Right lobe of liver (tissue), 6 donors: ENCODE results near the gene CHMP1B. TPM values are rescaled to one million over a fixed set of nuclear protein-coding genes. Genes with fewer than 3 reads are reported as not detected.
A peak's percentile ranks its signal among the peaks of the same experiment; 100 is the strongest.

ENCODE experiments used
- ATAC-seq, 4 donors: fragments of 200-7000 bp; cut with Tn5 transposase; one replicate each; pipeline ENCODE4 v1.9.1; 2020; ENCODE audit warnings: mild to moderate bottlenecking in 4 of 4, moderate library complexity in 4 of 4
- DNase-seq, 3 donors: peaks; one replicate each; pipeline ENCODE4 v3.0.0-alpha.2; 2020
- H3K27ac ChIP-seq, 3 donors: fragments of 200-600 bp; one replicate each; pipeline ENCODE4 v1.8.0; 2022
- H3K27me3 ChIP-seq, 2 donors: fragments of 200-600 bp; one replicate each; pipeline ENCODE4 v1.8.0; 2022
- H3K36me3 ChIP-seq, 4 donors: fragments of 200-600 bp; sonication (generic) in 1 of 4; one replicate each; pipeline versions ENCODE4 v1.5.1 to v1.8.0; 2017 to 2022; ENCODE audit warnings: control low read depth in 1 of 4
- H3K4me1 ChIP-seq, 4 donors: fragments of 200-600 bp; sonication (generic) in 1 of 4; one replicate each; pipeline versions ENCODE4 v1.5.1 to v1.8.0; 2017 to 2022; ENCODE audit warnings: control low read depth in 1 of 4
- H3K4me3 ChIP-seq, 3 donors: fragments of 200-600 bp; one replicate each; pipeline ENCODE4 v1.8.0; 2022
- H3K9me3 ChIP-seq, 4 donors: fragments of 200-600 bp; sonication (generic) in 1 of 4; one replicate each; pipeline versions ENCODE4 v1.5.1 to v1.8.0; 2017 to 2022; ENCODE audit warnings: control low read depth in 1 of 4
- POLR2A ChIP-seq: fragments of 450-650 bp; IDR thresholded peaks from one replicate; pipeline ENCODE4 v1.6.1; 2017; ENCODE audit warnings: antibody characterized with exemption, mild to moderate bottlenecking
- WGBS: methylation state at CpG from one replicate; pipeline ENCODE4 v1.1.6; 2018; ENCODE audit warnings: low coverage, low lambda C conversion rate; ENCODE audit not compliant: insufficient coverage; ENCODE audit errors: missing lambda C conversion rate; 5-methylcytosine and 5-hydroxymethylcytosine counted together
- intact Hi-C, 2 donors: fragments of 100-400 bp; cut with DNase I; formaldehyde crosslinking; loops; one replicate each; pipeline versions ENCODE4 v1.11.2 to v1.14.1; 2022
- total RNA-seq, 6 experiments: library from RNA; depleted of rRNA in 2 of 6; stranded (reverse); fragments of >200 nt in 2 of 6; fragmentation: NEBNext Ultra II Directional in 3 of 6; extraction: Animal tissue kit (Norgen Biotek cat#: 25700) in 3 of 6; gene quantifications; one replicate each; pipeline versions ENCODE4 v1.1.0 to v1.2.4, GENCODE V29; 2016 to 2023
- TF ChIP-seq, protein P1 (sequence below), 4 donors: fragments of 200-600 bp in 3 of 4; fragments of 450-650 bp in 1 of 4; IDR thresholded peaks; one replicate each; pipeline versions ENCODE4 v1.5.1 to v1.8.0; 2016 to 2022; ENCODE audit warnings: antibody characterized with exemption in 4 of 4, mild to moderate bottlenecking in 2 of 4
- donor health status: DM: no; HTN: yes; CAD: no.
- donor health status: DM: no; HTN: no; CAD: no.
- donor health status: DM: no; HTN: no; CAD: no.
- donor health status: DM: no; HTN: yes; CAD: no.
- donor health status: DM: no; HTN: yes; CAD: no.

Gene CHMP1B
- total RNA-seq, 6 experiments from 2014 or later = 13.5 to 22.4 (median 18.2) TPM

DNA sequence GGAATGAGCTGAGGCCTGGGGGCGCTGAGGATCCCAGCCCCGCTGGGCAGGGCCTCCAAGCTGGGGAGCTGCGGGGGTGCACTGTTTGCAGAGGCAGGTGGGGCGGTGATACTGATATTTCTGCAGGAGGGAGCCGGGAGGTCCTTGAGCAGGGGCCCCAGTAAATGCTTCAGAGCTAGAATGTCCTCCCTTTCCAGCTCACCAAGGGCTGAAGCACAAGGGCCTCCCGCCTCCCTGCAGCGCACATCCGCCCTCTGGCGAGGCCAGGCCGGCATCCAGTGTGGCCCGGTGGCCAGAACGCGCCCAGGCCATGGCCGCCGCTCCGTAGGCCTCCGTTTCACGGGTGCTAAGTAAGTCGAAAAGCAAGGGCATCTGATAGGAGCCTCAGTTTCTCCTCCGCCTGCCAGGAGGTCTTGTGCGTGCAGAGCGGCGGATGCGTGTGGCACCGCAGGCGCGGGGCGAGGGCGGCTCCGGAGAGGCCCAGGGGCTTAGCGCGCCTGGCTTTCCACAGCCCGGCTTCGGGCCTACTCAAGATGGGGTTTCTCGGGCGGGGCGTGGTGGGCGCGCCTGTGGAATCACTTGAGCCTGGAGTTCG, 29.5 kb upstream of the CHMP1B start:
- no peak for ATAC-seq
- Histone ChIP-seq H3K4me1 (no peaks in the 10 kb centered on the region), H3K4me3 (no peak overlapping the region), H3K9me3 (no peaks in the 10 kb centered on the region), H3K27me3 (no peaks in the 10 kb centered on the region), H3K36me3 (no peaks in the 10 kb centered on the region), H3K27ac (no peak overlapping the region)
- intact Hi-C loops = no loop called here
- WGBS = no CpG with 5 or more reads among the region's 40 CpGs
- TF ChIP-seq, protein P1, sequence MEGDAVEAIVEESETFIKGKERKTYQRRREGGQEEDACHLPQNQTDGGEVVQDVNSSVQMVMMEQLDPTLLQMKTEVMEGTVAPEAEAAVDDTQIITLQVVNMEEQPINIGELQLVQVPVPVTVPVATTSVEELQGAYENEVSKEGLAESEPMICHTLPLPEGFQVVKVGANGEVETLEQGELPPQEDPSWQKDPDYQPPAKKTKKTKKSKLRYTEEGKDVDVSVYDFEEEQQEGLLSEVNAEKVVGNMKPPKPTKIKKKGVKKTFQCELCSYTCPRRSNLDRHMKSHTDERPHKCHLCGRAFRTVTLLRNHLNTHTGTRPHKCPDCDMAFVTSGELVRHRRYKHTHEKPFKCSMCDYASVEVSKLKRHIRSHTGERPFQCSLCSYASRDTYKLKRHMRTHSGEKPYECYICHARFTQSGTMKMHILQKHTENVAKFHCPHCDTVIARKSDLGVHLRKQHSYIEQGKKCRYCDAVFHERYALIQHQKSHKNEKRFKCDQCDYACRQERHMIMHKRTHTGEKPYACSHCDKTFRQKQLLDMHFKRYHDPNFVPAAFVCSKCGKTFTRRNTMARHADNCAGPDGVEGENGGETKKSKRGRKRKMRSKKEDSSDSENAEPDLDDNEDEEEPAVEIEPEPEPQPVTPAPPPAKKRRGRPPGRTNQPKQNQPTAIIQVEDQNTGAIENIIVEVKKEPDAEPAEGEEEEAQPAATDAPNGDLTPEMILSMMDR (IDR thresholded peaks at IDR 0.05) = no peak
- no peak for DNase-seq

DNA sequence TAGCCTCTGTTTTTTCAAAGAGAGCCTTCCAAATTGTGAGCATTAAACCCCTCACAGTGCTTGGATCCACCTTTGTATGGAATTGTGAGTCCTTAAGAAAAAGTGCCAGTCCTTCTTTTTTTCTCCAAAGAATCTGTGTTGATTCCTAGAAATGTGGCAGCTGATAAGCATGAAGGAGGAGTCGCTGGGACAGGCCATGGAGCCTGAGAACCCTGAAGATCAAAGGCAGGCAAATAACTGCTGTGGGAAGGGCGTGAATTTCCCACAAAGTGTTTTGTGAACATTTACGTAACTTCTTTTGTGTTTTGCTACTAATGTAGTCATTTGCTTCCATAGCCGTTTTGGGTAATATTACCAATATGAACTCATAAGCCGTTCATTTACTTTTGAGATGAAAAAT, 27.7 kb upstream of the CHMP1B start:
- WGBS = 52% methylated on average over 5 of the region's 5 CpGs
- TF ChIP-seq, protein P1 (IDR thresholded peaks at IDR 0.05) = no peak
- no peak for TF ChIP-seq POLR2A
- Histone ChIP-seq H3K27me3 (no peaks in the 10 kb centered on the region), H3K27ac (no peak overlapping the region), H3K9me3 (no peaks in the 10 kb centered on the region), H3K4me1 (no peaks in the 10 kb centered on the region), H3K36me3 (no peaks in the 10 kb centered on the region), H3K4me3 (no peak overlapping the region)
- intact Hi-C loops = no loop called here
- no peak for DNase-seq
- no peak for ATAC-seq

DNA sequence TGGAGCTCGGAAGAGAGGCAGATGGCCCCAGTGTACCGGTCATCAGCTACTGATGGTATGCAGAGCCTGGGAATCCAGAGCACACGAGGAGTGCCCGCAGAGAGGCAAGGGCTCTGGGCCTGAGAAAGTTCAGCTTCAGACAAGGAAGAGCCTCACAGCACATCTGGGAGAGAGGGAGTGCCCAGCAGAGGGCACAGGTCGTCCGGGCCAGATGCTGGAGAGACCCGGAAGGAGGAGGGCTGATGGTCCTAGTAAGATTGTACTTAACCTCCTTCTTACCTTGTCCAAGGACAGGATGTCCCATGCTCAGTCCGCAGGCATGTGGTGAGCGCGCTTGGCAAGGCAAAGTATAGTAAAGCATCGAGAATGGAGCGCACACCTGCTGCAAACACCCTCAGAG, 24.4 kb upstream of the CHMP1B start:
- ATAC-seq (peak in 2 of 4 donors; percentile 23 to 44), DNase-seq (no peak)
- H3K4me3 ChIP-seq = no peak overlapping the region
- no peak overlapping the region for H3K27ac ChIP-seq
- no peaks in the 10 kb centered on the region for H3K27me3 ChIP-seq
- TF ChIP-seq POLR2A = no peak
- TF ChIP-seq, protein P1 (IDR thresholded peaks at IDR 0.05) = peak in 2 of 4 donors; percentile 6 to 9
- intact Hi-C loops = no loop called here
- H3K9me3 ChIP-seq = no peaks in the 10 kb centered on the region
- H3K36me3 ChIP-seq = no peaks in the 10 kb centered on the region
- WGBS = 71% methylated on average over 7 of the region's 12 CpGs
- no peaks in the 10 kb centered on the region for H3K4me1 ChIP-seq

DNA sequence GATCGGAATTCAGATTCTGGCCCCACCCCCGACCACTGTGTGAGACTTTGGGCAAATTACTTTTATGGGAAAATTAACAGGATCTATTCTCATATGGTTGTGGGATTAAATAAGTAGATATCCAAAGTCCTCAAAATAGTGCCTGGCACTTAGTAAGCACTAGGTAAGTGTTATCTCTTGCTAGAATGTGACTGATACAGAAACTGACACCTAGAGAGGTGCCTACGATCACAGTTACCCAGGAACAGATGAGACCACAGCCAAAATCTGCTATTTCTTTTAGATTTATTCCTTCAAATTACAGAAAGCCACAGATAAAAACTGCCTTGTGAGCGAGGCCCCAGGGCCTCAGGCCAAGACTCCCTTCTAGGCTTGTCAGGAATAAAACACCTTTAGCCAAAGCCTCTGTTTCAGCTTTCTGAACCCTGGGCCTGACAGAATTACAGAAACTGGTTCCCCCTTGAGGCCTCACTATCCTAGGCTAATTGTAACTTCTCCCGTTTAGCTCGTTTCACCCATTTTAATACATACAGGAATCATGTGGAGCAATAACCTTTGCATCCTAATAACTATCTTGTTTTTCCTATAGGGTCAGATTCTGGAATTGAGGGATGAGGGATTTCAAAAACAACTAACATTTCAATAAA, 22.3 kb upstream of the CHMP1B start:
- TF ChIP-seq POLR2A = no peak
- TF ChIP-seq, protein P1 (IDR thresholded peaks at IDR 0.05) = no peak
- no peaks in the 10 kb centered on the region for H3K4me1 ChIP-seq
- no peaks in the 10 kb centered on the region for H3K27me3 ChIP-seq
- WGBS = 73% methylated on average over 6 of the region's 6 CpGs
- DNase-seq (no peak), ATAC-seq (no peak)
- no peaks in the 10 kb centered on the region for H3K9me3 ChIP-seq
- H3K4me3 ChIP-seq = no peak overlapping the region
- intact Hi-C loops = no loop called here
- no peaks in the 10 kb centered on the region for H3K36me3 ChIP-seq
- H3K27ac ChIP-seq = no peak overlapping the region
